MM.1S (cell line): ENCODE data around the gene SHFL.
A peak's percentile ranks its signal among the peaks of the same experiment; 100 is the strongest.

ENCODE experiments used
- DNase-seq: peaks from one replicate; pipeline ENCODE4 v3.0.0-alpha.2; 2015
- H2AFZ ChIP-seq: fragments of 300-600 bp; sonication (generic); 2 replicates; pipeline ENCODE4 v1.6.0; 2016; ENCODE audit warnings: antibody characterized with exemption, low read length
- H3F3A ChIP-seq: fragments of 300-600 bp; sonication (generic); 2 replicates; pipeline ENCODE4 v1.6.1; 2016; ENCODE audit warnings: mild to moderate bottlenecking, antibody characterized with exemption, low read length, moderate library complexity, mixed read lengths; ENCODE audit not compliant: insufficient read depth
- H3K27ac ChIP-seq: fragments of 300-600 bp; sonication (generic); 2 replicates; pipeline ENCODE4 v1.5.1; 2016; ENCODE audit warnings: mild to moderate bottlenecking, low read length
- H3K27me3 ChIP-seq: fragments of 300-600 bp; sonication (generic); replicated peaks from 2 replicates; pipeline ENCODE4 v1.6.0; 2016; ENCODE audit warnings: low read length; ENCODE audit not compliant: insufficient read depth
- H3K36me3 ChIP-seq: fragments of 300-600 bp; sonication (generic); replicated peaks from 2 replicates; pipeline ENCODE4 v1.6.1; 2016; ENCODE audit warnings: mild to moderate bottlenecking, low read length, mixed read lengths; ENCODE audit not compliant: insufficient read depth
- H3K4me1 ChIP-seq: fragments of 300-600 bp; sonication (generic); 2 replicates; pipeline ENCODE4 v1.6.1; 2016; ENCODE audit warnings: low read length, mixed read lengths
- H3K4me2 ChIP-seq: fragments of 300-600 bp; sonication (generic); 2 replicates; pipeline ENCODE4 v1.6.0; 2016; ENCODE audit warnings: low read depth, low read length
- H3K4me3 ChIP-seq: fragments of 300-600 bp; sonication (generic); 2 replicates; pipeline ENCODE4 v1.5.1; 2016; ENCODE audit warnings: low read length, mixed read lengths
- H3K79me2 ChIP-seq: fragments of 300-600 bp; sonication (generic); 2 replicates; pipeline ENCODE4 v1.6.1; 2016; ENCODE audit warnings: mixed run types, low read length, mixed read lengths
- H3K9ac ChIP-seq: fragments of 300-600 bp; sonication (generic); 2 replicates; pipeline ENCODE4 v1.6.1; 2016; ENCODE audit warnings: low read length, mixed read lengths
- H3K9me2 ChIP-seq: fragments of 300-600 bp; sonication (generic); replicated peaks from 2 replicates; pipeline ENCODE4 v1.6.1; 2016; ENCODE audit warnings: mild to moderate bottlenecking, low read length, mixed read lengths; ENCODE audit not compliant: insufficient read depth
- H3K9me3 ChIP-seq: fragments of 300-600 bp; sonication (generic); replicated peaks from 2 replicates; pipeline ENCODE4 v1.6.1; 2016; ENCODE audit warnings: mild to moderate bottlenecking, low read length, mixed read lengths; ENCODE audit not compliant: insufficient read depth
- H4K20me1 ChIP-seq: fragments of 300-600 bp; sonication (generic); 2 replicates; pipeline ENCODE4 v1.6.1; 2016; ENCODE audit warnings: mild to moderate bottlenecking, low read length, moderate library complexity, mixed read lengths; ENCODE audit not compliant: insufficient read depth
- CTCF ChIP-seq: fragments of 300-600 bp; sonication (generic); IDR thresholded peaks from 2 replicates; pipeline ENCODE4 v1.5.1; 2016; ENCODE audit warnings: antibody characterized with exemption, low read length, mixed read lengths
- EZH2 ChIP-seq: fragments of 300-600 bp; sonication (generic); optimal IDR thresholded peaks from 2 replicates; pipeline ENCODE3; 2017; ENCODE audit warnings: low read depth, mild to moderate bottlenecking, antibody characterized with exemption, low read length, mixed read lengths
- EZH2phosphoT487 ChIP-seq: fragments of 300-600 bp; sonication (generic); IDR thresholded peaks from 2 replicates; pipeline ENCODE4 v1.6.1; 2018; ENCODE audit warnings: antibody characterized with exemption, low read length

The SHFL gene

GRCh38 chr19:10085641-10086590, at the start of gene SHFL:
SHFL (plus strand) TSS chr19:10086317; CDS start chr19:10086428, 111 bp downstream.
- Histone ChIP-seq H3K4me2 (peak within 1 kb of the TSS; percentile 90), H3K9ac (peak within 1 kb of the TSS; percentile 82), H3K36me3 (no peaks in the 10 kb centered on the region), H3K9me3 (no peaks in the 10 kb centered on the region), H3K27me3 (peaks cover 10% of the 10 kb centered on the region), H3K4me1 (0 out of 2 replicates have a peak, but pooled peaks cover 4% of the 10 kb centered on the region), H3K9me2 (no peaks in the 10 kb centered on the region), H2AFZ (peak within 1 kb of the TSS; percentile 98), H3K79me2 (peaks cover 12% of the 10 kb centered on the region; the same call in 1 of the 2 replicates), H4K20me1 (no peaks in the 10 kb centered on the region), H3K4me3 (peak within 1 kb of the TSS; percentile 97), H3K27ac (no peak within 1 kb of the TSS), H3F3A (peaks cover 5% of the 10 kb centered on the region; the same call in 1 of the 2 replicates)
- DNase-seq = peak; percentile 80
- no peak for TF ChIP-seq EZH2phosphoT487
- no peak for TF ChIP-seq EZH2
- no peak for TF ChIP-seq CTCF

- Histone ChIP-seq H4K20me1 (no peaks in the 10 kb centered on the region), H3K4me1 (no peaks in the 10 kb centered on the region), H2AFZ (no peak overlapping the region), H3K27me3 (peaks cover 94% of the 10 kb centered on the region), H3K9ac (no peak overlapping the region), H3K9me2 (no peaks in the 10 kb centered on the region), H3K36me3 (no peaks in the 10 kb centered on the region), H3K4me3 (no peak overlapping the region), H3F3A (no peaks in the 10 kb centered on the region), H3K79me2 (no peaks in the 10 kb centered on the region), H3K27ac (no peak overlapping the region), H3K4me2 (no peak overlapping the region), H3K9me3 (no peaks in the 10 kb centered on the region)
- DNase-seq = no peak
- TF ChIP-seq EZH2 (no peak), EZH2phosphoT487 (no peak), CTCF (no peak)
Measured at GRCh38 chr19:10036601-10037071, 49.5 kb upstream of the SHFL start.

- no peaks in the 10 kb centered on the region for H3K4me1 ChIP-seq
- H3K9me2 ChIP-seq = no peaks in the 10 kb centered on the region
- no peak overlapping the region for H3K4me3 ChIP-seq
Measured at GRCh38 chr19:10037367-10037766, 48.8 kb upstream of the SHFL start.

More at GRCh38 chr19:10037367-10037766, 48.8 kb upstream of the SHFL start:
- H3K9me3 ChIP-seq = no peaks in the 10 kb centered on the region
- H3K79me2 ChIP-seq = no peaks in the 10 kb centered on the region
- H3K9ac ChIP-seq = no peak overlapping the region
- H3K27me3 ChIP-seq = peaks cover 87% of the 10 kb centered on the region
- H2AFZ ChIP-seq = no peak overlapping the region
- no peak overlapping the region for H3K4me2 ChIP-seq
- H4K20me1 ChIP-seq = no peaks in the 10 kb centered on the region
- no peak for DNase-seq
- H3F3A ChIP-seq = no peaks in the 10 kb centered on the region
- H3K27ac ChIP-seq = no peak overlapping the region
- TF ChIP-seq EZH2phosphoT487 (no peak), CTCF (no peak), EZH2 (no peak)
- no peaks in the 10 kb centered on the region for H3K36me3 ChIP-seq
